Left lung (tissue), 10 donors: ENCODE results near the gene PACS2. TPM values are rescaled to one million over a fixed set of nuclear protein-coding genes. Genes with fewer than 3 reads are reported as not detected.

Experiments used
- ATAC-seq: fragments of 200-7000 bp; cut with Tn5 transposase; one replicate; pipeline ENCODE4 v1.9.1; 2020; ENCODE audit warnings: moderate library complexity
- DNase-seq, 4 donors: peaks; one replicate each; pipeline ENCODE4 v3.0.0-alpha.2; 2013 to 2020
- H3K27ac ChIP-seq, 2 donors: fragments of 200-600 bp; sonication (generic) in 1 of 2; one replicate each; pipeline versions ENCODE4 v1.5.0 to v1.8.0; 2020 to 2021
- H3K27me3 ChIP-seq, 2 donors: fragments of 200-600 bp; sonication (generic) in 1 of 2; one replicate each; pipeline versions ENCODE4 v1.5.0 to v1.8.0; 2020 to 2021
- H3K36me3 ChIP-seq, 2 donors: fragments of 200-600 bp; sonication (generic) in 1 of 2; one replicate each; pipeline versions ENCODE4 v1.5.0 to v1.8.0; 2020 to 2021
- H3K4me1 ChIP-seq, 2 donors: fragments of 200-600 bp; one replicate each; pipeline ENCODE4 v1.8.0; 2021
- H3K4me3 ChIP-seq, 2 donors: fragments of 200-600 bp; sonication (generic) in 1 of 2; one replicate each; pipeline versions ENCODE4 v1.5.0 to v1.8.0; 2020 to 2021; ENCODE audit warnings: mild to moderate bottlenecking in 1 of 2
- H3K9me3 ChIP-seq, 2 donors: fragments of 200-600 bp; sonication (generic) in 1 of 2; one replicate each; pipeline versions ENCODE4 v1.5.0 to v1.8.0; 2020 to 2021
- CTCF ChIP-seq, 2 donors: fragments of 200-600 bp; sonication (generic) in 1 of 2; IDR thresholded peaks; one replicate each; pipeline versions ENCODE4 v1.5.0 to v1.8.0; 2021; ENCODE audit warnings: antibody characterized with exemption in 2 of 2
- intact Hi-C, 2 donors: fragments of 100-400 bp; cut with DNase I; formaldehyde crosslinking; loops; one replicate each; pipeline versions ENCODE4 v1.11.2 to v1.14.2; 2022
- polyA plus RNA-seq, 6 donors: library from polyadenylated mRNA; unstranded; fragments of 120-200 nt; gene quantifications; one replicate each; pipeline ENCODE4 v1.2.1, GENCODE V29; 2013; ENCODE audit not compliant: insufficient read length in 6 of 6
- total RNA-seq, 2 donors: library from RNA; stranded (reverse); fragmentation: NEBNext Ultra II Directional; extraction: Animal tissue kit (Norgen Biotek cat#: 25700); gene quantifications; one replicate each; pipeline ENCODE4 v1.2.1, GENCODE V29; 2021
- donor health status: DM: no; HTN: yes; CAD: no.
- donor health status: DM: no; HTN: no; CAD: no.

The PACS2 gene
- total and polyA plus RNA-seq, 8 donors, result 64.6 to 99.3 (median 75.4) TPM

DNA sequence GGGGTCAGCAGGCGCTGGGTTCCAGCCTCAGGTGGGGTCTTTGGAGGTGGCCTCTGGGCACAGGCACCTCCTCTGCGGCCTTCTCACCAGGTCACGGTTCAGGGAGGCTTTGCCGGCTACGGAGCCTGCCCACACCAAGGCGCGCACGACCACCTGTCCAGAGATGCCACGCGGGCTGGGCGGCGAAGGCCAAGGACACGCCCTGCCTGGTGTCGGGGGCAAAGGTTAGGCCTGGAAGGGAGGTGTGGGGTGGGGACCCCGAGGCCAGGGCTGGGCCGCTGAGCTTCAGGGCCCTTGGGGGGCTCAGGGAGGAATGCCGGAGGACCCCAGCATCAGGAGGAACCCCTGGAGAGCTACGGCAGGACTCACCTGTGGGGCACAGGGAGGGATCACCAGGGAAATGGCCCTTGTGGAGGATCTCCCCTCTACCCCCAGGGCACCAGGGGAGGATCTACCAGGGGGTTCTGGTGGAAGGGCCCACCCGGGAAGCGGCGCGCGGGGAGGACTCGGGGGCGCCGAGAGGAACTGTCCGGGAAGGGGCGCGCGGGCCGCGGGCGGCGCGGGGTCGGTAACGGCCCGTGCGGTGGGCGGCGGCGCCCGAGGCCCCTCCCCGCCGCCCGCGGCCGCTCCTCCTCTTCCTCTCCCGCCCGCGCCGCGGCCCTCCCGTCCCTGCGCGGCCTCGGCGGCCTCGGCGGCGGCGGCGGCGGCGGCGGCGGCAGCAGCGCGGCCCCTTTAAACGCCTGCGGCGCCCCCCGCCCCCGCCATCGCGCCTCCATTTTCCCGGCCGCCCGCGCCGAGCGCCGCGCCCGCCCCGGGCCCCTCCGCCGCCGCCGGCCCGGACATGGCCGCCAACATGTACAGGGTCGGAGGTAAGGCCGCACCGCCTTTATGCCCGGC is 104.9 kb downstream of the PACS2 start, which contains the start of gene MTA1:
Gene MTA1 (plus strand): TSS at position 633 of the 897 bp plus-strand sequence. CDS start 209 bp downstream, at position 842.
- Histone ChIP-seq H3K4me1 (peaks cover 19 to 42% of the 10 kb centered on the region in 2 donors), H3K4me3 (peak within 1 kb of the TSS; percentile 66 to 69), H3K27me3 (peaks cover 0 to 9% of the 10 kb centered on the region in 2 donors), H3K9me3 (no peaks in the 10 kb centered on the region), H3K27ac (peak within 1 kb of the TSS in 1 of 2 donors; percentile 55), H3K36me3 (peaks cover 0 to 4% of the 10 kb centered on the region in 2 donors)
- DNase-seq (peak in 2 of 4 donors; percentile 41 to 88), ATAC-seq (peak; percentile 72)
- TF ChIP-seq CTCF (IDR thresholded peaks at IDR 0.05), result no peak
- intact Hi-C loops, result no loop called here

DNA sequence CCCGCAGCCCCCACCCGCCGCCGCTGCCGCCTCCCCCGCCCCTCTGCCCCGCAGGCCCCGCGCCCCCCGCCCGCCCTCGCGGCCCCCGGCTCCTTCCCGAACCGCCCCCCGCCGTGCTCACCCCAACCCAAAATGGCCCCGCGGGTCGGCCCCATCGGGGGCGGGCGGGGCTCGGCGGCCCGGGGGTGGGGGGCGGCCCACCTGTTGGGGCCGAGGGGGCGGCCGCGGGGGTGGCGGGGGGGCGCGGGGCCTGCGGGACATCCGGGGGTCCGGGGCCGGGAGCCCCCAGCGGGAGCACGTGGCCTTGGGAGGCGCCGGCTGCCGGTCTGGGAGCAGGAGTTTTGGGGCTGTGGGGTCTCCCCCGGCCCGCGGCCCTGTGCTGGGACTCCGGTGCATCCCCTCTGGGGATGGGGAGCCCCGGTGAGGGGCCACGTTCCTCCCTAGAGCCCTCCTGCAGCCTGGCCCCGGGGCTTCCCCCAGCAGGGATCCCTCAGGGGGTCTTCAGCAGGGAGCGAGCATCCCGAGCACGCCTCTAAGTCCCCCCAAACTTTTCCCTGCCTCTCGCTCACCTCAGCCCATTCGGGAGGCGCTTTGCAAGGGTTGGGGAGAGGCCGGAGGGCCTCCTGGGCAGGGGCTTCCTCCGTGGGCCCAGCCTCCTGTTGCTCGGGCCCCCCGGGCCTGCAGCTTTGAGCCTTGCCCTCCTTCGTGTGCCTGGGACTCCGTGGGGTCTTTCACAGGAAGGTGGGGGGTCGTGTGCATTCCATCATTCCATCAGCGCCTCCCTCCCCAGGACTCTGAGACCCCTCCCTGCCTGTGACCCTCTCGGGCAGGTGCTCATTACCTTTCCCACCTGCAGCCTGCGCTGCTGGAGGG is 105.8 kb downstream of the PACS2 start:
- Histone ChIP-seq H3K27ac (peak overlapping the region in 1 of 2 donors; percentile 37), H3K4me3 (peak overlapping the region; percentile 59 to 69)
- ATAC-seq, result no peak

DNA sequence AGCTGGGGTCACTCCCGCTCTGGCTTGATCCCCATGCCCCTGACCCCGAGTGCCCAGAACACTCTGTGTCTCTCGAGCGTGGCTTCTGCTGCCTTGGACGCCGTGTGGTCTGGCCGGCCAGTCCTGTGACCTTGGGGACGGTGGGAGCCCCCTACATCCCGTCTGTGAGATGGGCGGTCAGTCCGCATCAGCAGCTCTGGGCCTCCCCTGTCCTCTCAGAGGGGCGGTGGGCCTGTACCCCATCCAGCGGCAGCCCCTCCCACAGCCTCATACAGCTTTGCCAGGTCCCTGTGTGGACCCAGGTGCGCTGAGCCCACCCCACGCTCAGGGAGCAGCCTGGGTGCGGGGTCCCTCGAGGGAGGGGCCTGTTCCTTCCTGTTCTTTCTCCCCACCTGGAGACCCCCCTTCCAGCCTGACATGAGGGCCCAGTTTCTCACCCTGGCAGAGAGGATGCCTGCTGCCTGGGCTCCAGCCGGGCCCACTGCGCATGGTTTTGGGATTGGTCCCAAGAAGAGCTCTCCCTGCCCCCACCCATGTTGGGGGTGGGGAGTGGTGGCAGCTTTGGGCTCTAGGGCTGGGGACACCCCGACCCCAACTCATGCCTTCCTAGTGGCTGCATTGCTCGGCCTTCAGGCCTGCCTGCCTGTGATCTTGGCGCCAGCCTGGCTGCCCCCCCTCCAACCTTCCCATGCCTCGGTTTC is 106.6 kb downstream of the PACS2 start:
- Histone ChIP-seq H3K4me1 (peaks cover 19 to 32% of the 10 kb centered on the region in 2 donors), H3K27me3 (no peaks in the 10 kb centered on the region), H3K4me3 (peak overlapping the region; percentile 59 to 69), H3K27ac (peak overlapping the region in 1 of 2 donors; percentile 37), H3K36me3 (peaks cover 0 to 8% of the 10 kb centered on the region in 2 donors), H3K9me3 (no peaks in the 10 kb centered on the region)
- DNase-seq (peak in 1 of 4 donors; percentile 76), ATAC-seq (no peak)
- no peak for TF ChIP-seq CTCF (IDR thresholded peaks at IDR 0.05)
- intact Hi-C loops, result no loop called here

More for the DNA sequence above, 105.8 kb downstream of the PACS2 start:
- Histone ChIP-seq H3K4me1 (peaks cover 19 to 33% of the 10 kb centered on the region in 2 donors), H3K36me3 (peaks cover 0 to 4% of the 10 kb centered on the region in 2 donors), H3K27me3 (no peaks in the 10 kb centered on the region), H3K9me3 (no peaks in the 10 kb centered on the region)
- intact Hi-C loops, result no loop called here
- TF ChIP-seq CTCF (IDR thresholded peaks at IDR 0.05), result no peak
- DNase-seq, result peak in 1 of 4 donors; percentile 80

- Histone ChIP-seq H3K4me1 (peaks cover 19 to 32% of the 10 kb centered on the region in 2 donors), H3K36me3 (peaks cover 0 to 16% of the 10 kb centered on the region in 2 donors), H3K27me3 (no peaks in the 10 kb centered on the region), H3K9me3 (no peaks in the 10 kb centered on the region), H3K4me3 (peak overlapping the region in 1 of 2 donors; percentile 69), H3K27ac (peak overlapping the region in 1 of 2 donors; percentile 8)
- ATAC-seq, result no peak
- no peak for TF ChIP-seq CTCF (IDR thresholded peaks at IDR 0.05)
- DNase-seq, result peak in 1 of 4 donors; percentile 65
- intact Hi-C loops, result no loop called here
Observed at GRCh38 chr14:105421723-105422615, 107.4 kb downstream of the PACS2 start.
